NT2/D1 (cell line): ENCODE results near the gene WRAP73.

ENCODE experiments used
- YY1 ChIP-seq: IDR thresholded peaks from 2 replicates; pipeline ENCODE4 v1.6.1; 2011; ENCODE audit not compliant: insufficient read length, insufficient read depth
- ZNF274 ChIP-seq: IDR thresholded peaks from 2 replicates; pipeline ENCODE4 v1.6.1; 2011; ENCODE audit warnings: mild to moderate bottlenecking, low read depth, low read length

- TF ChIP-seq YY1: no peak
- TF ChIP-seq ZNF274: no peak
Measured at GRCh38 chr1:3596663-3597598, 53.0 kb downstream of the WRAP73 start.
